Ovary (tissue), 3 donors: ENCODE data around the gene MAN1A2.

Experiments
- EP300 ChIP-seq: sonication (generic); formaldehyde crosslinking; IDR thresholded peaks from one replicate; pipeline ENCODE4 v1.6.1; 2017; ENCODE audit warnings: antibody characterized with exemption
- POLR2A ChIP-seq: fragments of 450-650 bp; IDR thresholded peaks from one replicate; pipeline ENCODE4 v1.6.1; 2017; ENCODE audit warnings: antibody characterized with exemption, mild to moderate bottlenecking, moderate library complexity
- TF ChIP-seq, protein P1 (sequence below), 3 donors: fragments of 450-650 bp in 2 of 3; fragments of 200-600 bp in 1 of 3; IDR thresholded peaks; one replicate each; pipeline versions ENCODE4 v1.5.1 to v1.8.0; 2016 to 2022; ENCODE audit warnings: antibody characterized with exemption in 3 of 3, mild to moderate bottlenecking in 1 of 3
- donor health status: DM: no; HTN: no; CAD: no.

DNA sequence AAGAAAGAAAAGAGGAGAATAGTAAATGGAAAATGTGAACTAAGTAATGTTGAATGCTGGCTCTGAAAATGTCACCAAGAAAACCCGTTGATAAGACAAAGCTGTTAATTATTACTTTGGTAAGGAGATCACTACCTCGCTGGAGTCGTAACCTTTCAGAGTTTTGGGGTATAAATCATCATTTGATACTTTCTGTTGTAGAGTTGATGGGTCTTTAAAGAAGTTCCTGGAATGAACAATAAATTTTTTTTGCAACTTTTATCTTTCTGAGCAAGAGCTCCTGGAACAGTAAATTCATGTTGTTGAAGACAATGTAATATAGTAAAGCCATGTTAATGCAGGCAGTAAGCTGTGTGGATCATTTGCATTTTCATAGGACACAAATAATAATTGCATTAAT is 46.2 kb downstream of the MAN1A2 start:
- TF ChIP-seq, protein P1, sequence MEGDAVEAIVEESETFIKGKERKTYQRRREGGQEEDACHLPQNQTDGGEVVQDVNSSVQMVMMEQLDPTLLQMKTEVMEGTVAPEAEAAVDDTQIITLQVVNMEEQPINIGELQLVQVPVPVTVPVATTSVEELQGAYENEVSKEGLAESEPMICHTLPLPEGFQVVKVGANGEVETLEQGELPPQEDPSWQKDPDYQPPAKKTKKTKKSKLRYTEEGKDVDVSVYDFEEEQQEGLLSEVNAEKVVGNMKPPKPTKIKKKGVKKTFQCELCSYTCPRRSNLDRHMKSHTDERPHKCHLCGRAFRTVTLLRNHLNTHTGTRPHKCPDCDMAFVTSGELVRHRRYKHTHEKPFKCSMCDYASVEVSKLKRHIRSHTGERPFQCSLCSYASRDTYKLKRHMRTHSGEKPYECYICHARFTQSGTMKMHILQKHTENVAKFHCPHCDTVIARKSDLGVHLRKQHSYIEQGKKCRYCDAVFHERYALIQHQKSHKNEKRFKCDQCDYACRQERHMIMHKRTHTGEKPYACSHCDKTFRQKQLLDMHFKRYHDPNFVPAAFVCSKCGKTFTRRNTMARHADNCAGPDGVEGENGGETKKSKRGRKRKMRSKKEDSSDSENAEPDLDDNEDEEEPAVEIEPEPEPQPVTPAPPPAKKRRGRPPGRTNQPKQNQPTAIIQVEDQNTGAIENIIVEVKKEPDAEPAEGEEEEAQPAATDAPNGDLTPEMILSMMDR (IDR thresholded peaks at IDR 0.05) = no peak
- TF ChIP-seq EP300 (no peak), POLR2A (no peak)
